HG02870 (cell line): ENCODE data around the gene ATP9B.

Source experiments
- ATAC-seq: cut with Tn5 transposase; IDR thresholded peaks from one replicate; pipeline ENCODE4 v1.9.1; 2021; ENCODE audit warnings: mild to moderate bottlenecking, moderate library complexity; ENCODE audit not compliant: unreplicated experiment

The ATP9B gene

GRCh38 chr18:79068937-79069716 is at the start of gene ATP9B:
ATP9B (plus strand) TSS chr18:79069394; CDS start chr18:79069411, 17 bp downstream.
- ATAC-seq = peak; percentile 77

- ATAC-seq = no peak
These were observed 49.3 kb upstream of the ATP9B start for GRCh38 chr18:79019881-79020280.

GRCh38 chr18:79022603-79023002 is 46.6 kb upstream of the ATP9B start:
- no peak for ATAC-seq

- no peak for ATAC-seq
These were observed 42.7 kb upstream of the ATP9B start for GRCh38 chr18:79026491-79026890.

GRCh38 chr18:79030680-79031079 is 38.5 kb upstream of the ATP9B start:
- no peak for ATAC-seq

- ATAC-seq = no peak
These were observed 26.9 kb upstream of the ATP9B start for GRCh38 chr18:79042276-79042675.

GRCh38 chr18:79043288-79043687 is 25.9 kb upstream of the ATP9B start:
- ATAC-seq = no peak

GRCh38 chr18:79046522-79046921 is 22.7 kb upstream of the ATP9B start:
- no peak for ATAC-seq

GRCh38 chr18:79047556-79048244 is 21.5 kb upstream of the ATP9B start:
- no peak for ATAC-seq

GRCh38 chr18:79048245-79048632 is 21.0 kb upstream of the ATP9B start:
- no peak for ATAC-seq

GRCh38 chr18:79049506-79049905 is 19.7 kb upstream of the ATP9B start:
- no peak for ATAC-seq

GRCh38 chr18:79050005-79050404 is 19.2 kb upstream of the ATP9B start:
- no peak for ATAC-seq

GRCh38 chr18:79056827-79057367 is 12.3 kb upstream of the ATP9B start:
- ATAC-seq = no peak

GRCh38 chr18:79058007-79058406 is 11.2 kb upstream of the ATP9B start:
- peak; percentile 90 for ATAC-seq

GRCh38 chr18:79062806-79063205 is 6.4 kb upstream of the ATP9B start:
- ATAC-seq = no peak

- no peak for ATAC-seq
These were observed 5.0 kb upstream of the ATP9B start for GRCh38 chr18:79064228-79064627.

GRCh38 chr18:79065802-79066201 is 3.4 kb upstream of the ATP9B start:
- no peak for ATAC-seq

GRCh38 chr18:79067611-79068010 is 1.6 kb upstream of the ATP9B start:
- ATAC-seq = no peak

- ATAC-seq = peak; percentile 30
These were observed 755 bp upstream of the ATP9B start for GRCh38 chr18:79068341-79068936.

- ATAC-seq = no peak
These were observed 540 bp downstream of the ATP9B start for GRCh38 chr18:79069717-79070151.

- ATAC-seq = no peak
These were observed 1.3 kb downstream of the ATP9B start for GRCh38 chr18:79070486-79070885.

- no peak for ATAC-seq
These were observed 1.8 kb downstream of the ATP9B start for GRCh38 chr18:79071037-79071436.
